ENCODE measurements around the gene CHRNE.

The CHRNE gene

DNA sequence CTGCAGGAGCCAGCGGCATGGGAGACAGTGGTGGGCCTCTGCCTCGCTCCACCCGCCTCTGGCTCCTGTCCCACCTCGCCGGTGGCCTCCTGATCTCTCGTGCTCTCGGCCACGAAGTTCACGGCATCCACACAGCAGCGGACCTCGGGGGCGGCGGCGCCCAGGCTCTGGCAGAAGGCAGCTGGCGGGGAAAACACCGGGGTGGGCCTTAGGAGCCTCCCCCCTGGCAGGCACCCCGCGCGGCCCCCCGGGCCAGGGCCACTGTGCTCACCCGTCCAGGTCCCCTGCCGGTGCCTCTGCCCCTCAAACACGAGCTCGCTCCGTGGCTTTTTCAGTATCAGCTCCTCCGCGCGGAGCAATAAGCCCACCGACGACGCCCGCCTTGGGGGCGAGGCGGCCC is 4.0 kb downstream of the CHRNE start:
- peak overlapping the region; percentile 67 for H3K4me3 ChIP-seq (ENCODE audit: low read length)
- peaks cover 18% of the 10 kb centered on the region for H3K27me3 ChIP-seq (ENCODE audit: control insufficient read depth, insufficient read depth, low read length)
- H3K9ac ChIP-seq (ENCODE audit: low read length) = peak overlapping the region; percentile 78
- H3K9me3 ChIP-seq (ENCODE audit: control insufficient read depth, low read length) = no peaks in the 10 kb centered on the region
- H3K36me3 ChIP-seq (ENCODE audit: control insufficient read depth, insufficient read depth, low read length) = peaks cover 5% of the 10 kb centered on the region
- peaks cover 32% of the 10 kb centered on the region for H3K4me1 ChIP-seq (ENCODE audit: control insufficient read depth, insufficient read depth, low read length)

GRCh38 chr17:4898351-4898750 is 4.5 kb downstream of the CHRNE start:
- Histone ChIP-seq H3K36me3 (ENCODE audit: control insufficient read depth, insufficient read depth, low read length) (peaks cover 9% of the 10 kb centered on the region), H3K9me3 (ENCODE audit: control insufficient read depth, low read length) (no peaks in the 10 kb centered on the region), H3K4me3 (ENCODE audit: low read length) (no peak overlapping the region), H3K4me1 (ENCODE audit: control insufficient read depth, insufficient read depth, low read length) (peaks cover 28% of the 10 kb centered on the region), H3K9ac (ENCODE audit: low read length) (no peak overlapping the region), H3K27me3 (ENCODE audit: control insufficient read depth, insufficient read depth, low read length) (peaks cover 18% of the 10 kb centered on the region)

DNA sequence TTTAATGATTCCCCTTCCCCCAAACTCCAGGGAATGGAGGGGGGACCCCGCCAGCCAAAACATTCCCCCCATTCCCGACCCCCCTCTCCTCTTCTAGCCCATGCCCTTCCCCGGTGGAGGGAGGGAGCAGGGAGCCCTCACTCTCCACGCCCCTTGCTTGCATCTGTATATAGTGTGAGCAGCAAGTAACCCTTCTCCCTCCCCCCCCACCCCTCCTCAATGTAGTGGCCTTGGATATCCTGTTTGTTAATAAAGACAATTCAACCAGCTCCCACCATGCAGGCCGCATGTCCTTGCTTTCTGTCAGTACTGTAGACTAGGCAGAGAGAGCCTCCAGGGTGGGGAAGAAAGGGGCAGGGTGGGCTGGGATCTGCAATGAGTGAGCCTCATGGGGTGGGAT is 5.1 kb downstream of the CHRNE start:
- Histone ChIP-seq H3K36me3 (ENCODE audit: control insufficient read depth, insufficient read depth, low read length) (peaks cover 9% of the 10 kb centered on the region), H3K27me3 (ENCODE audit: control insufficient read depth, insufficient read depth, low read length) (peaks cover 18% of the 10 kb centered on the region), H3K9ac (ENCODE audit: low read length) (no peak overlapping the region), H3K4me3 (ENCODE audit: low read length) (no peak overlapping the region), H3K4me1 (ENCODE audit: control insufficient read depth, insufficient read depth, low read length) (peaks cover 23% of the 10 kb centered on the region), H3K9me3 (ENCODE audit: control insufficient read depth, low read length) (no peaks in the 10 kb centered on the region)

GRCh38 chr17:4897198-4897687 is 5.7 kb downstream of the CHRNE start:
- H3K27me3 ChIP-seq (ENCODE audit: control insufficient read depth, insufficient read depth, low read length) = peaks cover 18% of the 10 kb centered on the region
- no peaks in the 10 kb centered on the region for H3K9me3 ChIP-seq (ENCODE audit: control insufficient read depth, low read length)
- no peak overlapping the region for H3K9ac ChIP-seq (ENCODE audit: low read length)
- H3K4me3 ChIP-seq (ENCODE audit: low read length) = no peak overlapping the region
- H3K36me3 ChIP-seq (ENCODE audit: control insufficient read depth, insufficient read depth, low read length) = peaks cover 9% of the 10 kb centered on the region
- peaks cover 22% of the 10 kb centered on the region for H3K4me1 ChIP-seq (ENCODE audit: control insufficient read depth, insufficient read depth, low read length)

GRCh38 chr17:4896332-4897197 is 6.3 kb downstream of the CHRNE start:
- Histone ChIP-seq H3K4me1 (ENCODE audit: control insufficient read depth, insufficient read depth, low read length) (peaks cover 22% of the 10 kb centered on the region), H3K27me3 (ENCODE audit: control insufficient read depth, insufficient read depth, low read length) (peaks cover 18% of the 10 kb centered on the region), H3K9ac (ENCODE audit: low read length) (no peak overlapping the region), H3K4me3 (ENCODE audit: low read length) (no peak overlapping the region), H3K36me3 (ENCODE audit: control insufficient read depth, insufficient read depth, low read length) (peaks cover 15% of the 10 kb centered on the region), H3K9me3 (ENCODE audit: control insufficient read depth, low read length) (no peaks in the 10 kb centered on the region)

DNA sequence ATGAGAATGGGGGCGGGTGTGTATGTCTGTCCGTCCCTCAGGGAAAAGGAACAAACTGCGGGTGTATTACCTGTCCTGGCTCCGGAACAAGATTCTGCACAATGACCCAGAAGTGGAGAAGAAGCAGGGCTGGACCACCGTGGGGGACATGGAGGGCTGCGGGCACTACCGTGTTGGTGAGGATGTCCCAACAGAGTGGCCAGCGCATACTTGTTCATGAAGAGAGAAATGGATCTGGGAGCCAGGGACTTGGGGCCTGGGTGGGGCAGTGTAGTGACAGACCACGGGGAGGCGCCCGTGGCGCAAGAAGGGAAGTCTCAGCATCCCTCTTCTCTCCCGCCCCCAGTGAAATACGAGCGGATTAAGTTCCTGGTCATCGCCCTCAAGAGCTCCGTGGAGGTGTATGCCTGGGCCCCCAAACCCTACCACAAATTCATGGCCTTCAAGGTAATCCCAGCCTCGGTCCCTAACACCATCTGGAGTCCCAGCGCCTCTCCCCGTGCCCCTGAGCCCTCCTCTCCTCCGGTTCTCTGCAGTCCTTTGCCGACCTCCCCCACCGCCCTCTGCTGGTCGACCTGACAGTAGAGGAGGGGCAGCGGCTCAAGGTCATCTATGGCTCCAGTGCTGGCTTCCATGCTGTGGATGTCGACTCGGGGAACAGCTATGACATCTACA is 7.1 kb downstream of the CHRNE start:
- Histone ChIP-seq H3K9ac (ENCODE audit: low read length) (no peak overlapping the region), H3K4me1 (ENCODE audit: control insufficient read depth, insufficient read depth, low read length) (peaks cover 18% of the 10 kb centered on the region), H3K9me3 (ENCODE audit: control insufficient read depth, low read length) (no peaks in the 10 kb centered on the region), H3K36me3 (ENCODE audit: control insufficient read depth, insufficient read depth, low read length) (peaks cover 23% of the 10 kb centered on the region), H3K27me3 (ENCODE audit: control insufficient read depth, insufficient read depth, low read length) (peaks cover 13% of the 10 kb centered on the region), H3K4me3 (ENCODE audit: low read length) (no peak overlapping the region)

DNA sequence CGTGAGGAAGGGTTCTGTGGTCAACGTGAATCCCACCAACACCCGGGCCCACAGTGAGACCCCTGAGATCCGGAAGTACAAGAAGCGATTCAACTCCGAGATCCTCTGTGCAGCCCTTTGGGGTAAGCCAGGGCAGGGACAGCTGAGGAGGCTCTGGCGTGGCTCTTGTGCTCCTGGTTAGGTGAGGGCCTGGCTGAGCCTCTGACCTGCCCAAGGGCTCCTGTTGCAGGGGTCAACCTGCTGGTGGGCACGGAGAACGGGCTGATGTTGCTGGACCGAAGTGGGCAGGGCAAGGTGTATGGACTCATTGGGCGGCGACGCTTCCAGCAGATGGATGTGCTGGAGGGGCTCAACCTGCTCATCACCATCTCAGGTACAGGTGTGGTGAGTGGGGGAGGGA is 7.8 kb downstream of the CHRNE start:
- H3K27me3 ChIP-seq (ENCODE audit: control insufficient read depth, insufficient read depth, low read length) = peaks cover 6% of the 10 kb centered on the region
- H3K9me3 ChIP-seq (ENCODE audit: control insufficient read depth, low read length) = no peaks in the 10 kb centered on the region
- H3K36me3 ChIP-seq (ENCODE audit: control insufficient read depth, insufficient read depth, low read length) = peaks cover 29% of the 10 kb centered on the region
- peaks cover 11% of the 10 kb centered on the region for H3K4me1 ChIP-seq (ENCODE audit: control insufficient read depth, insufficient read depth, low read length)
- H3K4me3 ChIP-seq (ENCODE audit: low read length) = no peak overlapping the region
- no peak overlapping the region for H3K9ac ChIP-seq (ENCODE audit: low read length)

- peaks cover 29% of the 10 kb centered on the region for H3K36me3 ChIP-seq (ENCODE audit: control insufficient read depth, insufficient read depth, low read length)
Measured at GRCh38 chr17:4893721-4894560, 9.0 kb downstream of the CHRNE start.

DNA sequence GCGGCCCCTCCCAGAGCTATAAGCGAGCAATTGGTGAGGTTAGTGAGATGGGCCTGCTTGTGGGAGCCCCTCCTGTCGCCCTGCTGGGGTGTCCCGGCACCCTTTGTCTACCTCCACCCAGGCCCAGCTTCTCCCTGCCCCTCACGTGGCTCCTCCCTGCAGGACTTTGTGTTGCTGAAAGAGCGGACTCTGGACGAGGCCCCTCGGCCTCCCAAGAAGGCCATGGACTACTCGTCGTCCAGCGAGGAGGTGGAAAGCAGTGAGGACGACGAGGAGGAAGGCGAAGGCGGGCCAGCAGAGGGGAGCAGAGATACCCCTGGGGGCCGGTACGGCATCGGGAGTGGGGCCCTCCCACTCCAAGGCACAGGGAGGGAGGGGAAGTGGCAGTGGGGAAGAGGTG is 9.6 kb downstream of the CHRNE start:
- Histone ChIP-seq H3K27me3 (ENCODE audit: control insufficient read depth, insufficient read depth, low read length) (no peaks in the 10 kb centered on the region), H3K36me3 (ENCODE audit: control insufficient read depth, insufficient read depth, low read length) (peaks cover 29% of the 10 kb centered on the region)

More at GRCh38 chr17:4893721-4894560, 9.0 kb downstream of the CHRNE start:
- H3K4me3 ChIP-seq (ENCODE audit: low read length) = no peak overlapping the region
- H3K4me1 ChIP-seq (ENCODE audit: control insufficient read depth, insufficient read depth, low read length) = peaks cover 3% of the 10 kb centered on the region
- no peaks in the 10 kb centered on the region for H3K27me3 ChIP-seq (ENCODE audit: control insufficient read depth, insufficient read depth, low read length)
- no peak overlapping the region for H3K9ac ChIP-seq (ENCODE audit: low read length)
- H3K9me3 ChIP-seq (ENCODE audit: control insufficient read depth, low read length) = no peaks in the 10 kb centered on the region

DNA sequence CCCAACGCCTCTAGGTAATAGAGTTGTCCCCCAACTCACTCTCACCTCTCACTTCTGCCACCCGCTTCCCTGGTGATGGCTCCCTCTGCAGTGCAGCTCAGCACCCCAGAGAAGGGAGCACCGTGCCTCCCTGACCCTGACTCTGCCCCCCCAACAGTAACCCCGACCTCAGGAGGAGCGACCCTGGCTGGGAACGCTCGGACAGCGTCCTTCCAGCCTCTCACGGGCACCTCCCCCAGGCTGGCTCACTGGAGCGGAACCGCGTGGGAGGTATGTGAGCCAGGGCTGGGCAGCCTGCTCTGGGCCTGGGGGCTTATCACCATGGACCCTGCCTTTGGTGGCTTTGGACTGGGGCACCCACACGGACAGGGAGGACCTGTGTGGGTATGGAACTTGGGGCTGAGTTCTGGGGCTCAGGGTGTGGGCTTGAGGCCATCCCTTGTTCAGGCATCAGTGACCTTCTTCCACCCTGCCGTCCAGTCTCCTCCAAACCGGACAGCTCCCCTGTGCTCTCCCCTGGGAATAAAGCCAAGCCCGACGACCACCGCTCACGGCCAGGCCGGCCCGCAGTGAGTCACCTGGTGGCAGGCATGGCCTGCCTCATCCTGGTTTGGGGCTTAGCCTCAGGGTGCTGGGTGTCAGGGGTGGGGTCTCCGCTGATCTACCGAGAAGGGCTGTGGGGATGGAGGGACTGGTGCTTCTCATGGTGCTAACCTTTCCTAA is 10.2 kb downstream of the CHRNE start:
- Histone ChIP-seq H3K4me1 (ENCODE audit: control insufficient read depth, insufficient read depth, low read length) (no peaks in the 10 kb centered on the region), H3K36me3 (ENCODE audit: control insufficient read depth, insufficient read depth, low read length) (peaks cover 29% of the 10 kb centered on the region), H3K27me3 (ENCODE audit: control insufficient read depth, insufficient read depth, low read length) (no peaks in the 10 kb centered on the region), H3K9ac (ENCODE audit: low read length) (no peak overlapping the region), H3K4me3 (ENCODE audit: low read length) (no peak overlapping the region), H3K9me3 (ENCODE audit: control insufficient read depth, low read length) (no peaks in the 10 kb centered on the region)

More for the DNA sequence above, 9.6 kb downstream of the CHRNE start:
- Histone ChIP-seq H3K4me1 (ENCODE audit: control insufficient read depth, insufficient read depth, low read length) (no peaks in the 10 kb centered on the region), H3K9me3 (ENCODE audit: control insufficient read depth, low read length) (no peaks in the 10 kb centered on the region), H3K9ac (ENCODE audit: low read length) (no peak overlapping the region), H3K4me3 (ENCODE audit: low read length) (no peak overlapping the region)
